Measurements from ENCODE around the gene FPGS. TPM values are rescaled to one million over a fixed set of nuclear protein-coding genes. Genes with fewer than 3 reads are reported as not detected.

FPGS gene
- polyA plus RNA-seq, 3 donors: 21.3 to 28.5 (median 25.2) TPM

GRCh38 chr9:127816728-127817127, 14.0 kb downstream of the FPGS start:
- H2AFZ ChIP-seq (ENCODE audit: insufficient read depth, low read depth, low read length, poor library complexity, severe bottlenecking): no peak overlapping the region
- H3K27me3 ChIP-seq (ENCODE audit: control insufficient read depth in 2 of 2, insufficient read depth in 2 of 2, low read length in 2 of 2): no peaks in the 10 kb centered on the region
- H3K79me2 ChIP-seq (ENCODE audit: insufficient read depth, low read length): no peaks in the 10 kb centered on the region
- H3K9me3 ChIP-seq (replicated peaks in 1 of 2; ENCODE audit: control insufficient read depth in 1 of 2, insufficient read depth in 1 of 2, low read length in 2 of 2): no peaks in the 10 kb centered on the region
- Mint-ChIP-seq H3K4me1 (no peaks in the 10 kb centered on the region), H3K4me3 (peak overlapping the region in 1 of 2 donors; percentile 6), H3K27ac (peak overlapping the region in 1 of 7 donors; percentile 54), H3K36me3 (peaks cover 57 to 65% of the 10 kb centered on the region in 2 donors), H3K9me3 (no peaks in the 10 kb centered on the region), H3K27me3 (ENCODE audit: low read depth in 3 of 3) (peaks cover 0 to 4% (median 1%) of the 10 kb centered on the region in 3 donors)
- no peak overlapping the region for H3K4me2 ChIP-seq (replicated peaks; ENCODE audit: extremely low read depth, low read length, poor library complexity, severe bottlenecking)
- intact Hi-C loops (cut with micrococcal nuclease): no loop called here
- no peaks in the 10 kb centered on the region for H3K4me1 ChIP-seq (ENCODE audit: control insufficient read depth in 1 of 2, insufficient read depth in 2 of 2, low read length in 2 of 2)
- no peaks in the 10 kb centered on the region for H4K20me1 ChIP-seq (ENCODE audit: insufficient read depth, low read length)
- WGBS (ENCODE audit: insufficient coverage): 98% methylated on average over 6 of the region's 8 CpGs
- no peak overlapping the region for H3K4me3 ChIP-seq (replicated peaks in 1 of 3; ENCODE audit: low read depth in 2 of 3, low read length in 3 of 3)
- no peak for TF ChIP-seq CTCF (IDR thresholded peaks at IDR 0.05)
- H3K9ac ChIP-seq (ENCODE audit: insufficient read depth, low read length, poor library complexity, severe bottlenecking): no peak overlapping the region
- peak overlapping the region in 1 of 2 donors; percentile 4 for H3K27ac ChIP-seq (ENCODE audit: low read depth in 1 of 2, low read length in 2 of 2)
- peaks cover 70 to 78% of the 10 kb centered on the region in 2 donors for H3K36me3 ChIP-seq (replicated peaks in 1 of 2; ENCODE audit: control insufficient read depth in 1 of 2, insufficient read depth in 2 of 2, low read length in 2 of 2)
- DNase-seq: no peak

GRCh38 chr9:127817881-127818434, 15.3 kb downstream of the FPGS start:
- H3K36me3 ChIP-seq (replicated peaks in 1 of 2; ENCODE audit: control insufficient read depth in 1 of 2, insufficient read depth in 2 of 2, low read length in 2 of 2): peaks cover 65 to 73% of the 10 kb centered on the region in 2 donors
- no peak for DNase-seq
- no peak overlapping the region for H2AFZ ChIP-seq (ENCODE audit: insufficient read depth, low read depth, low read length, poor library complexity, severe bottlenecking)
- no peaks in the 10 kb centered on the region for H3K79me2 ChIP-seq (ENCODE audit: insufficient read depth, low read length)
- H3K27me3 ChIP-seq (ENCODE audit: control insufficient read depth in 2 of 2, insufficient read depth in 2 of 2, low read length in 2 of 2): no peaks in the 10 kb centered on the region
- WGBS (ENCODE audit: insufficient coverage): 80% methylated on average over 8 of the region's 17 CpGs
- H4K20me1 ChIP-seq (ENCODE audit: insufficient read depth, low read length): no peaks in the 10 kb centered on the region
- no peak for TF ChIP-seq CTCF (IDR thresholded peaks at IDR 0.05)
- intact Hi-C loops (cut with micrococcal nuclease): no loop called here
- H3K9ac ChIP-seq (ENCODE audit: insufficient read depth, low read length, poor library complexity, severe bottlenecking): no peak overlapping the region
- no peak overlapping the region for H3K4me3 Mint-ChIP-seq
- no peaks in the 10 kb centered on the region for H3K9me3 Mint-ChIP-seq
- no peak overlapping the region for H3K4me3 ChIP-seq (replicated peaks in 1 of 3; ENCODE audit: low read depth in 2 of 3, low read length in 3 of 3)
- peak overlapping the region in 3 of 7 donors; percentile 38 to 67 (median 59) for H3K27ac Mint-ChIP-seq
- no peaks in the 10 kb centered on the region for H3K4me1 Mint-ChIP-seq
- peaks cover 0 to 2% (median 1%) of the 10 kb centered on the region in 3 donors for H3K27me3 Mint-ChIP-seq (ENCODE audit: low read depth in 3 of 3)
- H3K27ac ChIP-seq (ENCODE audit: low read depth in 1 of 2, low read length in 2 of 2): no peak overlapping the region
- H3K4me1 ChIP-seq (ENCODE audit: control insufficient read depth in 1 of 2, insufficient read depth in 2 of 2, low read length in 2 of 2): no peaks in the 10 kb centered on the region
- H3K36me3 Mint-ChIP-seq: peaks cover 48 to 58% of the 10 kb centered on the region in 2 donors
- no peak overlapping the region for H3K4me2 ChIP-seq (replicated peaks; ENCODE audit: extremely low read depth, low read length, poor library complexity, severe bottlenecking)
- H3K9me3 ChIP-seq (replicated peaks in 1 of 2; ENCODE audit: control insufficient read depth in 1 of 2, insufficient read depth in 1 of 2, low read length in 2 of 2): no peaks in the 10 kb centered on the region

Measured in CD14-positive monocyte (primary cell).